GM12878 (cell line): ENCODE data around the gene ZNF512B. TPM values are rescaled to one million over a fixed set of nuclear protein-coding genes. Genes with fewer than 3 reads are reported as not detected.
A peak's percentile ranks its signal among the peaks of the same experiment; 100 is the strongest.
"Not testable (repeated sequence)": the region's sequence is repeated elsewhere in the genome, so short reads cannot be mapped to it uniquely, and the experiment has no call there.

Source experiments
- ATAC-seq: fragments of 200-7000 bp; cut with Tn5 transposase; 3 replicates; pipeline ENCODE4 v1.9.1; 2020; ENCODE audit warnings: mild to moderate bottlenecking, moderate library complexity
- BruUV-seq: library from RNA; stranded (reverse); fragments of 400-500 nt; replicated peaks from 2 replicates; lab custom pipeline; 2021; lab: Mats Ljungman, UMichigan
- CTCF ChIA-PET: fragments of 300-600 bp; sonication (Branson Sonifier 250); formaldehyde crosslinking; extraction: SDS; loops from one replicate; lab custom pipeline; 2021; ENCODE audit warnings: inconsistent platforms; lab: Yijun Ruan, JAX
- POLR2A ChIA-PET: fragments of 350-600 bp; formaldehyde crosslinking; extraction: SDS; loops from one replicate; lab custom pipeline; 2021; ENCODE audit warnings: inconsistent platforms; lab: Charles Lee
- RAD21 ChIA-PET: fragments of 300-600 bp; sonication (Branson Sonifier 250); formaldehyde crosslinking; loops from one replicate; lab custom pipeline; 2023; ENCODE audit warnings: antibody characterized with exemption; ENCODE audit not compliant: unreplicated experiment; lab: Charles Lee
- SMC1A ChIA-PET: fragments of 300-600 bp; sonication (Branson Sonifier 250); formaldehyde crosslinking; loops from one replicate; lab custom pipeline; 2023; ENCODE audit not compliant: unreplicated experiment, uncharacterized antibody; lab: Charles Lee
- DNase-seq: peaks from one replicate; pipeline ENCODE4 v3.0.0-alpha.2; 2011; ENCODE audit warnings: low read depth, low spot score
- FAIRE-seq: peaks from 3 replicates; lab custom pipeline; 2011; peaks lifted over from hg19 to GRCh38; lab: Jason Lieb, UNC
- H2AFZ ChIP-seq: 2 replicates; pipeline ENCODE4 v1.6.0; 2011; ENCODE audit warnings: low read depth, low read length, control low read depth; ENCODE audit not compliant: control insufficient read depth
- H3K27ac ChIP-seq: 2 replicates; pipeline ENCODE4 v1.5.1; 2011; ENCODE audit warnings: control low read depth; ENCODE audit not compliant: control insufficient read depth, insufficient read depth
- H3K27me3 ChIP-seq, 2 experiments: replicated peaks in 1 of 2; 2 replicates each; pipeline versions ENCODE4 v1.6.0 to v1.6.1; 2011; ENCODE audit warnings: low read length in 1 of 2; ENCODE audit not compliant: control insufficient read depth in 2 of 2, insufficient read depth in 2 of 2
- H3K36me3 ChIP-seq, 2 experiments: 2 replicates each; pipeline ENCODE4 v1.5.1; 2011; ENCODE audit warnings: low read length in 1 of 2; ENCODE audit not compliant: control insufficient read depth in 2 of 2, insufficient read depth in 2 of 2
- H3K4me1 ChIP-seq: 2 replicates; pipeline ENCODE4 v1.6.1; 2011; ENCODE audit warnings: mild to moderate bottlenecking, low read length, moderate library complexity, mixed read lengths; ENCODE audit not compliant: control insufficient read depth, insufficient read depth
- H3K4me2 ChIP-seq: 2 replicates; pipeline ENCODE4 v1.6.0; 2011; ENCODE audit warnings: control low read depth; ENCODE audit not compliant: control insufficient read depth, insufficient read depth
- H3K4me3 ChIP-seq: fragments of 200-600 bp; sonication (generic); 2 replicates; pipeline ENCODE4 v1.5.1; 2016
- H3K79me2 ChIP-seq: 2 replicates; pipeline ENCODE4 v1.6.0; 2011; ENCODE audit warnings: low read length; ENCODE audit not compliant: control insufficient read depth, insufficient read depth
- H3K9ac ChIP-seq: 2 replicates; pipeline ENCODE4 v1.8.0; 2011; ENCODE audit warnings: low read length, control low read depth, mixed read lengths; ENCODE audit not compliant: control insufficient read depth, insufficient read depth
- H3K9me3 ChIP-seq: replicated peaks from 3 replicates; pipeline ENCODE4 v1.5.1; 2011; ENCODE audit warnings: mild to moderate bottlenecking, low read length; ENCODE audit not compliant: control insufficient read depth, insufficient read depth
- H4K20me1 ChIP-seq: 2 replicates; pipeline ENCODE4 v1.6.0; 2011; ENCODE audit not compliant: control insufficient read depth, insufficient read depth
- CHD4 ChIP-seq: fragments of 200-600 bp; sonication (generic); IDR thresholded peaks from 2 replicates; pipeline ENCODE4 v1.6.1; 2016; ENCODE audit warnings: mild to moderate bottlenecking
- CREB1 ChIP-seq: IDR thresholded peaks from 2 replicates; pipeline ENCODE4 v1.6.1; 2012; ENCODE audit warnings: low read depth, mild to moderate bottlenecking, inconsistent platforms
- NR2C2 ChIP-seq: IDR thresholded peaks from 2 replicates; pipeline ENCODE4 v1.6.1; 2011; ENCODE audit warnings: borderline replicate concordance, low read depth; ENCODE audit not compliant: control insufficient read depth, insufficient read length
- POLR2A ChIP-seq: IDR thresholded peaks from 2 replicates; pipeline ENCODE4 v1.6.1; 2011; ENCODE audit warnings: low read depth, mild to moderate bottlenecking, low read length
- PRDM15 ChIP-seq: fragments of 450-650 bp; formaldehyde crosslinking; IDR thresholded peaks from 2 replicates; pipeline ENCODE4 v1.4.0; 2020; ENCODE audit warnings: mild to moderate bottlenecking, moderate library complexity
- RCOR1 ChIP-seq: conservative IDR thresholded peaks from 2 replicates; pipeline ENCODE4 v1.6.1; 2012; ENCODE audit warnings: low read depth, low read length, improper control_type of control experiment
- RFX5 ChIP-seq: IDR thresholded peaks from 2 replicates; pipeline ENCODE4 v1.6.1; 2011; ENCODE audit warnings: low read depth, low read length, improper control_type of control experiment
- TCF7 ChIP-seq: IDR thresholded peaks from 2 replicates; pipeline ENCODE4 v1.6.1; 2014; ENCODE audit warnings: antibody characterized with exemption, borderline replicate concordance
- WGBS: methylation state at CpG from one replicate; pipeline ENCODE4 v1.1.6; 2016; ENCODE audit warnings: low lambda C conversion rate; ENCODE audit not compliant: insufficient replicate concordance, insufficient coverage; ENCODE audit errors: missing lambda C conversion rate; 5-methylcytosine and 5-hydroxymethylcytosine counted together
- in situ Hi-C: fragments of 300-500 bp; cut with MboI; formaldehyde crosslinking; loops from 9 replicates; pipeline ENCODE4 v1.14.3; 2018; ENCODE audit warnings: mixed read lengths
- intact Hi-C: fragments of 100-400 bp; cut with micrococcal nuclease; formaldehyde crosslinking; loops from one replicate; pipeline ENCODE4 v1.14.2; 2022; ENCODE audit not compliant: unreplicated experiment
- polyA plus RNA-seq, 11 experiments: library from polyadenylated mRNA; depleted of rRNA in 4 of 11; unstranded in 6 of 11; stranded (reverse) in 5 of 11; fragments of >200 nt; fragmentation: Nextera tagmentation in 4 of 11; fragmentation: Illumina TruSeq in 1 of 11; extraction: Ambion mirVana in 4 of 11; extraction: Trizol in 1 of 11; gene quantifications; 1 replicate in 1 of 11; 2 replicates in 10 of 11; pipeline versions ENCODE4 v1.2.1 to v1.2.3, GENCODE V29; 2011 to 2016; ENCODE audit warnings: inconsistent platforms in 2 of 11, missing spikeins in 2 of 11, low read depth in 1 of 11
- total RNA-seq, 4 experiments: library from RNA; depleted of rRNA in 3 of 4; stranded (reverse); fragments of >200 nt in 3 of 4; fragmentation: Illumina TruSeq in 1 of 4; extraction: Trizol in 1 of 4; gene quantifications; 2 replicates each; pipeline versions ENCODE4 v1.2.1 to v1.2.3, GENCODE V29; 2013 to 2021

Gene ZNF512B
- total and polyA plus RNA-seq, 10 of the 15 experiments (the other 5 are each of a cell fraction or from before 2014, with no cell fraction given) = 0.06 to 23.9 (median 4.0) TPM

GRCh38 chr20:63976980-63977738 is 7.4 kb upstream of the ZNF512B start (continued):
- TF ChIP-seq RCOR1 (no peak), TCF7 (no peak), CHD4 (no peak), POLR2A (peak; percentile 53; the same call in 1 of the 2 replicates), CREB1 (no peak), NR2C2 (no peak), PRDM15 (CRISPR knock-in tag) (no peak), RFX5 (no peak)

- FAIRE-seq, H3K27ac ChIP-seq, POLR2A ChIA-PET, intact Hi-C loops, DNase-seq, H3K4me3 ChIP-seq, ATAC-seq, H2AFZ ChIP-seq, RAD21 ChIA-PET, H3K9ac ChIP-seq, H3K9me3 ChIP-seq, SMC1A ChIA-PET, in situ Hi-C loops, H3K27me3 ChIP-seq, H4K20me1 ChIP-seq, BruUV-seq: not testable (repeated sequence)
- 85% methylated on average over 7 of the region's 7 CpGs for WGBS
- peak overlapping the region; percentile 7; the same call in 1 of the 2 replicates for H3K4me2 ChIP-seq
- H3K79me2 ChIP-seq = peaks cover 38% of the 10 kb centered on the region
- peaks cover 8 to 15% of the 10 kb centered on the region in 2 experiments; a peak in 3 of 4 replicates for H3K36me3 ChIP-seq
- peaks cover 23% of the 10 kb centered on the region for H3K4me1 ChIP-seq
- CTCF ChIA-PET = interaction anchor here (1.6 kb wide), 1 partner anchor 62 kb away, joined by 7 read pairs; no protein-coding TSS in a partner anchor
These were observed 6.8 kb upstream of the ZNF512B start for GRCh38 chr20:63976511-63976910.
